LNCAP (cell line): ENCODE data around the gene AZU1.

Experiments used
- CTCF ChIP-seq: fragments of 450-650 bp; IDR thresholded peaks from 2 replicates; pipeline ENCODE4 v1.5.1; 2017; ENCODE audit warnings: mild to moderate bottlenecking

AZU1 gene

DNA sequence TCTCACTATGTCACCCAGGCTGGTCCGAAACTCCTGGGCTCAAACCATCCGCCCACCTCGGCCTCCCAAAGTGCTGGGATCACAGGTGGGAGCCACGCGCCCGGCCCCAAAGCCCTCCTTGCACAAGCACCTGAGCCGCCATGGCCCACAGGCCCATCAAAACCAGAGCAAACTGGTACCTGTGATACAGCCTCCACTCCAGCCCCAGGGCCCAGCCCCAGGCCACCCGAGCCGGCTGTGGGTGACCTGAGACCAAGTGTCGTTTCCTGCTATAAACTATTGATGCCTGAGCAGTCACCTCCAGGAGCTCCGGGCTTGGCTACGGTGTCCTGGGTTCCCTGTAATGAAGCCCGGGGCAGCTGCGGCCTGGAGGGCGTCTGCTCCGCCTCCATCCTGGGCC, 40.1 kb upstream of the AZU1 start:
- no peak for TF ChIP-seq CTCF

DNA sequence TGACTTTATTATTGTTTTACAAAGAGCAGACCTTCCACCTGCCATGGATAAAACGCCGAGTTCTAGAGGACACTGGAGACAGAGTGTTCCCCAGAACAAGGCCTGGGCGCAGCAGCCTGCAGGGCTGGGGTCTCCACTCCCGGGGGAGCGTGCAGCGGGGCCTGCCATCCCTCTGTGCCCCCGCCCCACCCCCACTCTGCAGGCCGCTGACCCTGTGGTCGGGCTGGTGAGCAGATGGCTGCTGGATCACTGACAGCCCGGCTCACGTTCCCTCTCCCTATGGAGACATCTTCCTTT, 39.0 kb upstream of the AZU1 start:
- TF ChIP-seq CTCF: no peak

DNA sequence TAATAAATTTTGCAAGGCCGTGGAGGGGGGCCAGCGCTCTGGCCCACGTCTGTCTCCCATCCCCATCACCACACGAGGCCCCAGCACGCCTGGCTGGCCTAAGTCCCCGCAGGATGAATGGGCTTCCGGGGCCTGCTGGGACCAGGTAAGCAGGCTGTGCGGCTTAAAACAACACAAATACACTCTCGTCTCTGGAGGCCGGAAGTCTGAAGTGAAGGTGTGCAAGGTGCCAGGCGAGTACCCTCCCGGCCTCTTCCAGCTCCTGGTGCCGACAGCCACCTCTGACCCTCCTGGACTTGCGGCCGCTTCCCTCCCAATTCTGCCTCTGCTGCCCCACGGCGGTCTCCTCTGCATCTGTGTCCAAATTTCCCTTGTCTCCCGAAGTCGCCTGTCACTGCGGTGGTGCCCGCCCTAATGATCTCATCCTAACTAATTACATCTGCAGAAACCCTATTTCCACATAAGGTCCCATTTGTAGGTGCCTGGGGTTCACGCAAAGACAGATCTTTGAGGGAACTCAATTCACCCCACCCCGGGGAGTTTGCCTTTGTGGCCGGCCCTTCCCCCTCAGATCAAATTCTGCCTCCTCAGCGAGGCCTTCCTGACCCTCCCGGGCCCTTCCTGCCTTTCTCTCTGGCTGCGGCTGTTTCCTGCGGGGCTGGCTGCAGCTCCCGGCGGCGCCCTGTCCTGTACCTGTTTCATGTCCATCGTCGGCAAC, 38.5 kb upstream of the AZU1 start:
- TF ChIP-seq CTCF: no peak

GRCh38 chr19:789701-790060, 38.0 kb upstream of the AZU1 start:
- TF ChIP-seq CTCF: no peak

DNA sequence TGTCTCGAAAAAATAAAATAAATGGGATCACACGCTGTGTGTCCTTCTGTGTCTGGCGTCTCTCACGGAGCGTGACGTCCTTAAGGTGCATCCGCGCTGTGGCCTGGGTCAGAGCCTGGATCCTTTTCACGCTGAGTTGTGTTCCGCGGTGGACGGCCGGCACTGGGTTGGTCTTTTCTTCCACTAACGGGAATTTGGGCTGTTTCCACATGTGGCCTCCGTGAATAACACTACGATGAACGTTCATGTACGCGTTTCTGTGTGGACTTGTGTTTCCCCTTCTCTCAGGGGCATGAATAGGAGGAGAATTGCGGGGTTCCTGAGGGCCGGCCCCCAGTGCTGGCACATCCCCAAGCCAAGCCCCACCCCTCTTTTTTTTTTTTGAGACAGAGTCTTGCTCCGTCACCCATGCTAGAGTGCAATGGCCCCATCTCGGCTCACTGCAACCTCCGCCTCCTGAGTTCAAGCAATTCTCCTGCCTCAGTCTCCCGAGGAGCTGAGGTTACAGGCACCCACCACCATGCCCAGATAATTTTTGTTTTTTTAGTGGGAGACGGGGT, 36.5 kb upstream of the AZU1 start:
- no peak for TF ChIP-seq CTCF

DNA sequence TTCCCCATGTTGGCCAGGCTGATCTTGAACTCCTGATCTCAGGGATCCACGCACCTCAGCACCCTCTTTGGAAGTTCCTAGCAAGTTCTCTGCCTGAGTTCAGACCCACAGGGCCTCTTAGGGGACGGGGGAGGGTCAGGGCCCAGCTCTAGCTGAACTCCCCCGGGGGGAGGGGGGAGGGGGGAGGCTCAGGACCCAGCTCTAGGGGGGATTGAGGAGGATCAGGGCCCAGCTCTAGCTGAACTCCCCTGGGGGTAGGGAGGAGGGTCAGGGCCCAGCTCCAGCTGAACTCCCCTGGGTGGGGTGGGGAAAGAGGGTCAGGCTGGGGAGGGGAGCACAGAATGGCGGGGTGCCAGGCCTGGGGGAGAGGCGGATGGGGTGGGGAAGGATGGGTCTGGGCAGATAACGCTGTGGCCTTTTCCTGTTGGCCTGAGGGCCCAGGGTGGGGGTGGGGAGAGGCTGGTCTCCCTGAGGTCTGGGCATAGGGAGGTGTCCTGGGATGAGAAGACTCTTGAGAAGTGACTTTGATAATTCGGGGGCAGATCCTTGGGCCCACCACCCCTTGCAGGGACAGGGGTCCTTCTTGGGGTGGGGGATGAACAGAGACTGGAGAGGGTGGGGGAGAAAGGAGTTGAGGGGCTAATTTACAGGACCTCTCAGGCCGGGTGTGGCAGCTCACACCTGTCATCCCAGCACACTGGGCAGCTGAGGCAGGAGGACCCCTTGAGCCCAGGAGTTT, 35.9 kb upstream of the AZU1 start:
- no peak for TF ChIP-seq CTCF

GRCh38 chr19:792306-792885, 35.2 kb upstream of the AZU1 start:
- no peak for TF ChIP-seq CTCF
